Activated CD8-positive, alpha-beta T cell treated with anti-CD3 and anti-CD28 coated beads, Interleukin-2, amount 10 ng/mL, durations not matched to agents 7 days and 5 days (primary cell): ENCODE data around the gene P2RY2. TPM values are rescaled to one million over a fixed set of nuclear protein-coding genes. Genes with fewer than 3 reads are reported as not detected.

Source experiments
- ATAC-seq: fragments of 150-1000 bp; cut with Tn5 transposase; one replicate; pipeline ENCODE4 v1.10.0; 2021; ENCODE audit warnings: moderate library complexity
- CTCF ChIA-PET: fragments of 350-600 bp; sonication (Branson Sonifier 250); formaldehyde crosslinking; loops from one replicate; lab custom pipeline; 2021; ENCODE audit warnings: antibody characterized with exemption; lab: Charles Lee
- POLR2A ChIA-PET: fragments of 350-600 bp; sonication (Branson Sonifier 250); formaldehyde crosslinking; loops from one replicate; lab custom pipeline; 2021; ENCODE audit warnings: antibody characterized with exemption; lab: Charles Lee
- DNase-seq: peaks from one replicate; pipeline ENCODE4 v3.0.0-alpha.2; 2020
- H3K27ac Mint-ChIP-seq: one replicate; pipeline ENCODE4 v1.8.0; 2021; ENCODE audit warnings: mild to moderate bottlenecking, mixed read lengths
- H3K27me3 Mint-ChIP-seq: one replicate; pipeline ENCODE4 v1.8.0; 2021; ENCODE audit warnings: low read depth, mixed read lengths
- H3K36me3 Mint-ChIP-seq: one replicate; pipeline ENCODE4 v1.8.0; 2021; ENCODE audit warnings: low read depth, mixed read lengths
- H3K4me1 Mint-ChIP-seq: one replicate; pipeline ENCODE4 v1.8.0; 2021; ENCODE audit warnings: low read depth, mixed read lengths
- H3K4me3 Mint-ChIP-seq: one replicate; pipeline ENCODE4 v1.8.0; 2021; ENCODE audit warnings: mild to moderate bottlenecking, mixed read lengths
- H3K9me3 Mint-ChIP-seq: one replicate; pipeline ENCODE4 v1.8.0; 2022; ENCODE audit warnings: mixed read lengths; ENCODE audit not compliant: insufficient read depth
- total RNA-seq, 2 experiments: library from RNA; stranded (reverse); gene quantifications; one replicate each; pipeline ENCODE4 v1.2.3, GENCODE V29; 2021

P2RY2 gene
- total RNA-seq, 2 experiments from 2014 or later, result not detected

GRCh38 chr11:73188301-73188700, 29.8 kb upstream of the P2RY2 start:
- H3K27ac Mint-ChIP-seq, result no peak overlapping the region
- POLR2A ChIA-PET, result no interaction called here
- H3K36me3 Mint-ChIP-seq, result no peaks in the 10 kb centered on the region
- no peak for ATAC-seq
- CTCF ChIA-PET, result interaction anchor here (0.8 to 5.5 kb wide), 3 partner anchors 11 to 147 kb away, joined by 3 to 39 read pairs (median 3); no protein-coding TSS in a partner anchor
- H3K4me1 Mint-ChIP-seq, result peaks cover 11% of the 10 kb centered on the region
- DNase-seq, result no peak
- peaks cover 8% of the 10 kb centered on the region for H3K27me3 Mint-ChIP-seq
- no peaks in the 10 kb centered on the region for H3K9me3 Mint-ChIP-seq
- no peak overlapping the region for H3K4me3 Mint-ChIP-seq

- no peaks in the 10 kb centered on the region for H3K9me3 Mint-ChIP-seq
- H3K27me3 Mint-ChIP-seq, result peaks cover 4% of the 10 kb centered on the region
- ChIA-PET CTCF (interaction anchor here (1.3 kb wide), 1 partner anchor 11 kb away, joined by 7 read pairs; no protein-coding TSS in a partner anchor), POLR2A (no interaction called here)
- DNase-seq (no peak), ATAC-seq (no peak)
- peaks cover 10% of the 10 kb centered on the region for H3K4me1 Mint-ChIP-seq
- H3K27ac Mint-ChIP-seq, result no peak overlapping the region
- no peaks in the 10 kb centered on the region for H3K36me3 Mint-ChIP-seq
- no peak overlapping the region for H3K4me3 Mint-ChIP-seq
Observed at GRCh38 chr11:73189315-73189714, 28.8 kb upstream of the P2RY2 start.

- H3K4me3 Mint-ChIP-seq, result no peak overlapping the region
- ATAC-seq (no peak), DNase-seq (no peak)
- peaks cover 8% of the 10 kb centered on the region for H3K4me1 Mint-ChIP-seq
- H3K27me3 Mint-ChIP-seq, result peaks cover 2% of the 10 kb centered on the region
- no peak overlapping the region for H3K27ac Mint-ChIP-seq
- no peaks in the 10 kb centered on the region for H3K36me3 Mint-ChIP-seq
- no peaks in the 10 kb centered on the region for H3K9me3 Mint-ChIP-seq
- ChIA-PET POLR2A (no interaction called here), CTCF (interaction anchor here (1.3 kb wide), 1 partner anchor 12 kb away, joined by 7 read pairs; no protein-coding TSS in a partner anchor)
Observed at GRCh38 chr11:73189723-73190556, 28.1 kb upstream of the P2RY2 start.

- Mint-ChIP-seq H3K36me3 (no peaks in the 10 kb centered on the region), H3K27me3 (no peaks in the 10 kb centered on the region), H3K4me3 (no peak overlapping the region), H3K9me3 (no peaks in the 10 kb centered on the region), H3K4me1 (peaks cover 3% of the 10 kb centered on the region), H3K27ac (no peak overlapping the region)
- CTCF ChIA-PET, result no interaction called here
- ATAC-seq, result no peak
- POLR2A ChIA-PET, result no interaction called here
- no peak for DNase-seq
Observed at GRCh38 chr11:73190557-73190885, 27.6 kb upstream of the P2RY2 start.

- CTCF ChIA-PET, result interaction anchor here (1.0 kb wide), 1 partner anchor 466 kb away, joined by 3 read pairs; no protein-coding TSS in a partner anchor
- Mint-ChIP-seq H3K4me1 (peaks cover 3% of the 10 kb centered on the region), H3K36me3 (no peaks in the 10 kb centered on the region), H3K27me3 (peaks cover 3% of the 10 kb centered on the region), H3K27ac (peak overlapping the region; percentile 8), H3K9me3 (no peaks in the 10 kb centered on the region), H3K4me3 (no peak overlapping the region)
- no peak for ATAC-seq
- no peak for DNase-seq
- POLR2A ChIA-PET, result no interaction called here
Observed at GRCh38 chr11:73191151-73191550, 26.9 kb upstream of the P2RY2 start.

GRCh38 chr11:73192272-73192671, 25.8 kb upstream of the P2RY2 start:
- Mint-ChIP-seq H3K4me3 (no peak overlapping the region), H3K27me3 (peaks cover 3% of the 10 kb centered on the region), H3K27ac (no peak overlapping the region), H3K4me1 (peaks cover 3% of the 10 kb centered on the region), H3K36me3 (no peaks in the 10 kb centered on the region), H3K9me3 (no peaks in the 10 kb centered on the region)
- no peak for DNase-seq
- no peak for ATAC-seq
- ChIA-PET POLR2A (no interaction called here), CTCF (no interaction called here)

- Mint-ChIP-seq H3K4me3 (no peak overlapping the region), H3K4me1 (peaks cover 3% of the 10 kb centered on the region), H3K9me3 (no peaks in the 10 kb centered on the region), H3K27me3 (peaks cover 3% of the 10 kb centered on the region), H3K36me3 (no peaks in the 10 kb centered on the region), H3K27ac (no peak overlapping the region)
- ATAC-seq (no peak), DNase-seq (no peak)
- ChIA-PET POLR2A (no interaction called here), CTCF (interaction anchor here (1.3 to 2.1 kb wide), 2 partner anchors 8 to 142 kb away, joined by 3 to 8 read pairs; no protein-coding TSS in a partner anchor)
Observed at GRCh38 chr11:73193251-73194033, 24.6 kb upstream of the P2RY2 start.

- DNase-seq, result no peak
- ChIA-PET CTCF (interaction anchor here (1.3 to 2.1 kb wide), 2 partner anchors 9 to 142 kb away, joined by 3 to 8 read pairs; no protein-coding TSS in a partner anchor), POLR2A (no interaction called here)
- no peak for ATAC-seq
- Mint-ChIP-seq H3K36me3 (no peaks in the 10 kb centered on the region), H3K4me3 (no peak overlapping the region), H3K4me1 (peaks cover 3% of the 10 kb centered on the region), H3K27me3 (peaks cover 4% of the 10 kb centered on the region), H3K9me3 (no peaks in the 10 kb centered on the region), H3K27ac (no peak overlapping the region)
Observed at GRCh38 chr11:73194034-73194507, 24.0 kb upstream of the P2RY2 start.

GRCh38 chr11:73194593-73194992, 23.5 kb upstream of the P2RY2 start:
- DNase-seq (no peak), ATAC-seq (no peak)
- H3K4me1 Mint-ChIP-seq, result no peaks in the 10 kb centered on the region
- ChIA-PET POLR2A (no interaction called here), CTCF (interaction anchor here (1.3 to 2.1 kb wide), 2 partner anchors 9 to 141 kb away, joined by 3 to 8 read pairs; no protein-coding TSS in a partner anchor)
- no peaks in the 10 kb centered on the region for H3K9me3 Mint-ChIP-seq
- H3K4me3 Mint-ChIP-seq, result no peak overlapping the region
- H3K36me3 Mint-ChIP-seq, result no peaks in the 10 kb centered on the region
- H3K27ac Mint-ChIP-seq, result no peak overlapping the region
- peaks cover 7% of the 10 kb centered on the region for H3K27me3 Mint-ChIP-seq

- no peak for DNase-seq
- no peak overlapping the region for H3K4me3 Mint-ChIP-seq
- H3K27me3 Mint-ChIP-seq, result peaks cover 14% of the 10 kb centered on the region
- no peaks in the 10 kb centered on the region for H3K36me3 Mint-ChIP-seq
- ChIA-PET CTCF (interaction anchor here (2.1 kb wide), 1 partner anchor 10 kb away, joined by 8 read pairs; no protein-coding TSS in a partner anchor), POLR2A (no interaction called here)
- H3K27ac Mint-ChIP-seq, result no peak overlapping the region
- H3K4me1 Mint-ChIP-seq, result no peaks in the 10 kb centered on the region
- ATAC-seq, result no peak
- no peaks in the 10 kb centered on the region for H3K9me3 Mint-ChIP-seq
Observed at GRCh38 chr11:73195191-73196007, 22.7 kb upstream of the P2RY2 start.

GRCh38 chr11:73196576-73196975, 21.5 kb upstream of the P2RY2 start:
- H3K4me3 Mint-ChIP-seq, result no peak overlapping the region
- H3K9me3 Mint-ChIP-seq, result no peaks in the 10 kb centered on the region
- DNase-seq (no peak), ATAC-seq (no peak)
- no peak overlapping the region for H3K27ac Mint-ChIP-seq
- peaks cover 17% of the 10 kb centered on the region for H3K27me3 Mint-ChIP-seq
- CTCF ChIA-PET, result no interaction called here
- no peaks in the 10 kb centered on the region for H3K36me3 Mint-ChIP-seq
- POLR2A ChIA-PET, result no interaction called here
- H3K4me1 Mint-ChIP-seq, result no peaks in the 10 kb centered on the region
